CD4-positive, CD25-positive, alpha-beta regulatory T cell (primary cell): Measurements from ENCODE around the gene TEX10. TPM values are rescaled to one million over a fixed set of nuclear protein-coding genes. Genes with fewer than 3 reads are reported as not detected.

Experiments
- ATAC-seq, 2 donors: fragments of 150-1000 bp; cut with Tn5 transposase; one replicate each; pipeline ENCODE4 v1.10.0; 2021; ENCODE audit warnings: low read depth in 2 of 2, moderate number of reproducible peaks in 2 of 2, moderate library complexity in 1 of 2
- DNase-seq, 3 donors: peaks; one replicate each; pipeline versions ENCODE4 v3.0.0 to v3.0.0-alpha.2; 2012 to 2022; ENCODE audit warnings: mixed read lengths in 1 of 3
- H3K27ac ChIP-seq: one replicate; pipeline ENCODE4 v1.7.0; 2013; ENCODE audit warnings: mild to moderate bottlenecking, low read length; ENCODE audit not compliant: insufficient read depth, poor library complexity, severe bottlenecking
- H3K27me3 ChIP-seq: one replicate; pipeline ENCODE4 v1.7.0; 2013; ENCODE audit warnings: low read length; ENCODE audit not compliant: control insufficient read depth, insufficient read depth
- H3K36me3 ChIP-seq: one replicate; pipeline ENCODE4 v1.7.0; 2013; ENCODE audit warnings: mild to moderate bottlenecking, low read length, moderate library complexity; ENCODE audit not compliant: control insufficient read depth, insufficient read depth
- H3K4me1 ChIP-seq: 2 replicates; pipeline ENCODE4 v1.7.0; 2013; ENCODE audit warnings: mild to moderate bottlenecking, low read length; ENCODE audit not compliant: insufficient read depth, control insufficient read depth, poor library complexity, severe bottlenecking
- H3K4me3 ChIP-seq: one replicate; pipeline ENCODE4 v1.7.0; 2013; ENCODE audit warnings: low read depth, mild to moderate bottlenecking, low read length, moderate library complexity
- H3K9me3 ChIP-seq, 2 experiments: 1 replicate in 1 of 2; 2 replicates in 1 of 2; pipeline ENCODE4 v1.7.0; 2013; ENCODE audit warnings: low read length in 2 of 2, mild to moderate bottlenecking in 1 of 2, moderate library complexity in 1 of 2; ENCODE audit not compliant: control insufficient read depth in 2 of 2
- H3K27ac Mint-ChIP-seq, 3 donors: one replicate each; pipeline ENCODE4 v1.8.0; 2020 to 2022; ENCODE audit warnings: mild to moderate bottlenecking in 3 of 3, mixed read lengths in 3 of 3, moderate library complexity in 2 of 3
- H3K27me3 Mint-ChIP-seq: one replicate; pipeline ENCODE4 v1.8.0; 2022; ENCODE audit warnings: mild to moderate bottlenecking, mixed read lengths
- H3K36me3 Mint-ChIP-seq: one replicate; pipeline ENCODE4 v1.8.0; 2020; ENCODE audit warnings: mixed read lengths
- H3K4me1 Mint-ChIP-seq, 4 donors: one replicate each; pipeline ENCODE4 v1.8.0; 2020 to 2022; ENCODE audit warnings: mixed read lengths in 4 of 4, mild to moderate bottlenecking in 1 of 4
- H3K4me3 Mint-ChIP-seq, 4 donors: one replicate each; pipeline ENCODE4 v1.8.0; 2020 to 2022; ENCODE audit warnings: mild to moderate bottlenecking in 4 of 4, mixed read lengths in 4 of 4, moderate library complexity in 3 of 4
- H3K9me3 Mint-ChIP-seq, 7 donors: one replicate each; pipeline ENCODE4 v1.8.0; 2020 to 2022; ENCODE audit warnings: mixed read lengths in 7 of 7, mild to moderate bottlenecking in 3 of 7, moderate library complexity in 2 of 7
- polyA plus RNA-seq, 4 donors: library from polyadenylated mRNA; unstranded; fragments of 300-500 nt; fragmentation: Illumina TruSeq; gene quantifications; one replicate each; pipeline ENCODE4 v1.2.3, GENCODE V29; 2021
- total RNA-seq: library from RNA; stranded (reverse); gene quantifications from one replicate; pipeline ENCODE4 v1.2.3, GENCODE V29; 2022

The TEX10 gene
- total and polyA plus RNA-seq, 5 donors from 2014 or later: 13.7 to 23.9 (median 18.9) TPM

DNA sequence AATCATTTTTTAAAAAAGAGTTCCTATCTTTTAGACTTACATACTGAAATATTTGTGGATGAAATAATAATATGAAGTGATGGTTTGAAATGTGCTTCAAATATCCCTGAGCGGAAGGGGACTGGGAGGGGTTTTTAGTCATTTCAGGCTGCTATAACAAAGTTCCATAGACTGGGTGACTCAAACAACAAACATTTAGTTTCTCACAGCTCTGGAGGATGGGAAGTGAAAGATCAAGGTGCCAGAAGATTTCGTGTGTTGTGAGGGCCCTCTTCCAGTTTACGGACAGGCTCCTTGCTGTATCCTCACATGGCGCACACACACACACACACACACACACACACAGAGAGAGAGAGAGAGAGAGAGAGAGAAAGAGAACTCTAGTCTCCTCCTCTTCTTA is 27.1 kb upstream of the TEX10 start:
- Histone ChIP-seq H3K36me3 (no peaks in the 10 kb centered on the region), H3K9me3 (peaks cover 0 to 5% of the 10 kb centered on the region in 2 experiments), H3K27ac (no peak overlapping the region), H3K27me3 (no peaks in the 10 kb centered on the region), H3K4me3 (no peak overlapping the region), H3K4me1 (no peaks in the 10 kb centered on the region)
- DNase-seq (no peak), ATAC-seq (no peak)
- H3K4me3 Mint-ChIP-seq: no peak overlapping the region
- H3K4me1 Mint-ChIP-seq: no peaks in the 10 kb centered on the region
- no peak overlapping the region for H3K27ac Mint-ChIP-seq
- peaks cover 4% of the 10 kb centered on the region for H3K27me3 Mint-ChIP-seq
- peaks cover 5% of the 10 kb centered on the region for H3K36me3 Mint-ChIP-seq
- H3K9me3 Mint-ChIP-seq: peaks cover 0 to 12% (median 3%) of the 10 kb centered on the region in 7 donors

GRCh38 chr9:100377015-100377414 is 24.3 kb upstream of the TEX10 start:
- H3K27ac Mint-ChIP-seq: no peak overlapping the region
- H3K36me3 Mint-ChIP-seq: no peaks in the 10 kb centered on the region
- no peak for ATAC-seq
- Histone ChIP-seq H3K9me3 (no peaks in the 10 kb centered on the region), H3K36me3 (no peaks in the 10 kb centered on the region), H3K4me3 (no peak overlapping the region), H3K27me3 (no peaks in the 10 kb centered on the region), H3K4me1 (no peaks in the 10 kb centered on the region), H3K27ac (no peak overlapping the region)
- peaks cover 5% of the 10 kb centered on the region for H3K27me3 Mint-ChIP-seq
- no peak overlapping the region for H3K4me3 Mint-ChIP-seq
- no peak for DNase-seq
- H3K9me3 Mint-ChIP-seq: no peaks in the 10 kb centered on the region
- H3K4me1 Mint-ChIP-seq: no peaks in the 10 kb centered on the region

GRCh38 chr9:100375658-100376057 is 22.9 kb upstream of the TEX10 start:
- Mint-ChIP-seq H3K36me3 (no peaks in the 10 kb centered on the region), H3K27ac (no peak overlapping the region), H3K9me3 (no peaks in the 10 kb centered on the region), H3K4me1 (no peaks in the 10 kb centered on the region), H3K4me3 (no peak overlapping the region), H3K27me3 (peaks cover 5% of the 10 kb centered on the region)
- H3K36me3 ChIP-seq: no peaks in the 10 kb centered on the region
- ATAC-seq (no peak), DNase-seq (no peak)
- H3K9me3 ChIP-seq: no peaks in the 10 kb centered on the region
- no peak overlapping the region for H3K27ac ChIP-seq
- H3K4me3 ChIP-seq: no peak overlapping the region
- no peaks in the 10 kb centered on the region for H3K4me1 ChIP-seq
- no peaks in the 10 kb centered on the region for H3K27me3 ChIP-seq

DNA sequence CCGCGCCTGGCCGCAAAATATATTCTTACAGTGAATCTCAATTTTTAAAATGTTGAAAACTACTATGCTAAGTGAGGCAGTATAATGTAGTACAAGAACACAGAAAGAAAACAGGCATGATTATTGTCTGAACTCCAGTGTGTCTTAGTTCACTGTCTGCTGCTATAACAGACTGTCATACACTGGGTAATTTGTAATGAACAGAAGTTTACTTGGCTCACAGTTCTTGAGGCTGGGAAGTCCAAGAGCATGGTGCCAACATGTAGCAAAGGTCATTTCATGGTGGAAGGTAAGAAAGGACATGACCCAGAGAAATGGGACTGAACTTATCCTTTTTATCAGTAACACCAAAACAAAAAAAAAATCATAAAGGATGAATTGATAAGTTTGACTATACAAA is 19.9 kb upstream of the TEX10 start:
- Histone ChIP-seq H3K4me1 (no peaks in the 10 kb centered on the region), H3K9me3 (peaks cover 0 to 6% of the 10 kb centered on the region in 2 experiments), H3K36me3 (no peaks in the 10 kb centered on the region), H3K27me3 (no peaks in the 10 kb centered on the region), H3K27ac (no peak overlapping the region), H3K4me3 (no peak overlapping the region)
- no peak for DNase-seq
- no peaks in the 10 kb centered on the region for H3K36me3 Mint-ChIP-seq
- no peak overlapping the region for H3K4me3 Mint-ChIP-seq
- H3K27me3 Mint-ChIP-seq: peaks cover 13% of the 10 kb centered on the region
- no peak for ATAC-seq
- peaks cover 0 to 2% (median 0%) of the 10 kb centered on the region in 7 donors for H3K9me3 Mint-ChIP-seq
- H3K27ac Mint-ChIP-seq: no peak overlapping the region
- no peaks in the 10 kb centered on the region for H3K4me1 Mint-ChIP-seq

DNA sequence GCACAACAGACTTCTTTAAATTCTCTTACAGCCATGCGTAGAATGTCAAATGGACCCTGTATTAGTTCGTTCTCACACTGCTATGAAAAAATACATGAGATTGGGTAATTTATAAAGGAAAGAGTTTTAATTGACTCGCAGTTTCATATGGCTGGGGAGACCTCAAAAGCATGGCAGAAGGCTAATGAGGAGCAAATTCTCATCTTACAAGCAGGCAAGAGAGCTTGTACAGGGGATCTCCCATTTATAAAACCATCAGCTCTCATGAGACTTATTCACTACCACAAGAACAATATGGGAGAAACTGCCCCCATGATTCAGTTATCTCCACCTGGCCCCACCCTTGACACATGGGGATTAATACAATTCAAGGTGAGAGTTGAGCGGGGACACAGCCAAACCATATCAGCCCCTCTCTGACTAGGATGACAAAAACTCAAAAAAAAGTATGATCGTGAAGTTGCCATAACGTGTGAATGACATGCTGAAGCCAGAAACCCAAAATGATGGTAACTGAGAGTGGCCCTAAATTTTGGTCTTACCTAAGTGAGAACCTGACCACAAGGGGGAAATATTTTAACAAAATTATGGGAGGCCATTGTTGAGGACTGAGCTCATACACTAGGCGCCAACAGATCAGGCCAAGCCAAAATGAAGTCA is 17.5 kb upstream of the TEX10 start:
- no peak overlapping the region for H3K27ac ChIP-seq
- no peak overlapping the region for H3K4me3 ChIP-seq
- no peaks in the 10 kb centered on the region for H3K27me3 ChIP-seq
- Mint-ChIP-seq H3K36me3 (no peaks in the 10 kb centered on the region), H3K4me1 (no peaks in the 10 kb centered on the region), H3K9me3 (peaks cover 0 to 2% (median 0%) of the 10 kb centered on the region in 7 donors), H3K4me3 (no peak overlapping the region), H3K27ac (no peak overlapping the region), H3K27me3 (peaks cover 13% of the 10 kb centered on the region)
- H3K9me3 ChIP-seq: peaks cover 0 to 6% of the 10 kb centered on the region in 2 experiments
- H3K36me3 ChIP-seq: no peaks in the 10 kb centered on the region
- ATAC-seq (no peak), DNase-seq (no peak)
- no peaks in the 10 kb centered on the region for H3K4me1 ChIP-seq

GRCh38 chr9:100368672-100369071 is 15.9 kb upstream of the TEX10 start:
- peaks cover 0 to 6% of the 10 kb centered on the region in 2 experiments for H3K9me3 ChIP-seq
- Mint-ChIP-seq H3K27me3 (peaks cover 8% of the 10 kb centered on the region), H3K27ac (no peak overlapping the region), H3K4me3 (no peak overlapping the region), H3K36me3 (no peaks in the 10 kb centered on the region), H3K4me1 (no peaks in the 10 kb centered on the region), H3K9me3 (peaks cover 0 to 3% (median 0%) of the 10 kb centered on the region in 7 donors)
- H3K4me1 ChIP-seq: no peaks in the 10 kb centered on the region
- no peaks in the 10 kb centered on the region for H3K36me3 ChIP-seq
- DNase-seq: no peak
- H3K4me3 ChIP-seq: no peak overlapping the region
- no peak overlapping the region for H3K27ac ChIP-seq
- no peak for ATAC-seq
- H3K27me3 ChIP-seq: no peaks in the 10 kb centered on the region

GRCh38 chr9:100366121-100366520 is 13.4 kb upstream of the TEX10 start:
- DNase-seq: no peak
- ATAC-seq: no peak
- Mint-ChIP-seq H3K9me3 (peaks cover 0 to 4% (median 0%) of the 10 kb centered on the region in 7 donors), H3K27me3 (peaks cover 8% of the 10 kb centered on the region), H3K4me3 (no peak overlapping the region), H3K27ac (no peak overlapping the region), H3K4me1 (no peaks in the 10 kb centered on the region), H3K36me3 (no peaks in the 10 kb centered on the region)
- Histone ChIP-seq H3K27ac (no peak overlapping the region), H3K27me3 (no peaks in the 10 kb centered on the region), H3K4me1 (no peaks in the 10 kb centered on the region), H3K36me3 (no peaks in the 10 kb centered on the region), H3K4me3 (no peak overlapping the region), H3K9me3 (peaks cover 0 to 6% of the 10 kb centered on the region in 2 experiments)

DNA sequence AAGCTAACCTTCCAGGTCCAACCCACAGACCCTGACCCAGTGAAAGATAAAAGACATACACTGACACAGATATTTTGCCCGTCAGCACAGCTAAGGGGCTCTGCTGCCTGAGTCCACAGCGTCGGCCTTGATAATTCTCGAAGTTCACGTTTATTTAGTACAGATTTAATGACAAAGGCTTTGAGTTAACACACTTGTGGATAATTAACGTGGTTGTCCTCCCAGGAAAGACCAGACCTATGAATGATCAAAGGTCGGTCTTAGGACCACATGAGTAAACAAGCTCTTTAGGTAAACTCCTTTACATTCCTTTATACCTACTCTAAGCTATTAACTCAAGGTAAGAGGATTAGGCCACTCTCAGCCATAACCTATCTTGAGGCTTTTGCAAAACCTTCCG is 11.3 kb upstream of the TEX10 start:
- Histone ChIP-seq H3K36me3 (no peaks in the 10 kb centered on the region), H3K4me1 (no peaks in the 10 kb centered on the region), H3K27ac (no peak overlapping the region), H3K27me3 (no peaks in the 10 kb centered on the region), H3K9me3 (peaks cover 0 to 6% of the 10 kb centered on the region in 2 experiments), H3K4me3 (no peak overlapping the region)
- H3K27me3 Mint-ChIP-seq: no peaks in the 10 kb centered on the region
- no peak overlapping the region for H3K4me3 Mint-ChIP-seq
- no peak overlapping the region for H3K27ac Mint-ChIP-seq
- H3K9me3 Mint-ChIP-seq: peaks cover 0 to 4% (median 0%) of the 10 kb centered on the region in 7 donors
- no peak for ATAC-seq
- H3K36me3 Mint-ChIP-seq: no peaks in the 10 kb centered on the region
- H3K4me1 Mint-ChIP-seq: no peaks in the 10 kb centered on the region
- DNase-seq: no peak
